NT2/D1 (cell line): ENCODE results near the gene XPR1.

Experiments used
- SUZ12 ChIP-seq: IDR thresholded peaks from 2 replicates; pipeline ENCODE4 v1.6.1; 2011; ENCODE audit not compliant: insufficient read length, insufficient read depth; ENCODE audit errors: extremely low read depth
- YY1 ChIP-seq: IDR thresholded peaks from 2 replicates; pipeline ENCODE4 v1.6.1; 2011; ENCODE audit not compliant: insufficient read length, insufficient read depth
- ZNF274 ChIP-seq: IDR thresholded peaks from 2 replicates; pipeline ENCODE4 v1.6.1; 2011; ENCODE audit warnings: mild to moderate bottlenecking, low read depth, low read length

DNA sequence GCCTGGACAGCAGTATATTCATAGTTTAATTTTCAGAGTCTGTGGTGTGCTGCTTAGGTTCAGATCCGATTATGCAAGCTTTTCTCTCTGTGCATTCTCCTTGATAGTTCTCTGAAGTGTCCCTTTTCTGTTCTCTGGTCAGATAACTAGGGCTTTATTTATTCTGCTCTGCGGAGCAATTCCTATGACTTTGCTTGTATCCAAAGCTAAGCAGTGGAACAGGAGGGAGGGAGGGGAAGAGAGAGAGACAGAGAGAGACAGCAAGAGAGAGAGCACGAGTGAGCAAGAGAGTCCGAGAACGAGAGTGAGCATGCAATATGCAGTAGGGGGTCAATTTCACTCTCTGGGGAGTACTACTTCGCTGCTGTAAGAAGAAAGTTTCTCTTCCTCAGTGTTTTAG is 113.3 kb downstream of the XPR1 start:
- no peak for TF ChIP-seq ZNF274
- no peak for TF ChIP-seq YY1
- no peak for TF ChIP-seq SUZ12
